SH-SY5Y (cell line): Measurements from ENCODE around the gene RPLP1.

Experiments used
- GATA2 ChIP-seq: IDR thresholded peaks from 2 replicates; pipeline ENCODE4 v1.6.1; 2011; ENCODE audit warnings: mild to moderate bottlenecking, low read depth, low read length
- GATA3 ChIP-seq: IDR thresholded peaks from 2 replicates; pipeline ENCODE4 v1.6.1; 2011; ENCODE audit warnings: low read depth, mild to moderate bottlenecking, low read length, moderate library complexity

GRCh38 chr15:69474291-69474690 is 21.7 kb downstream of the RPLP1 start:
- TF ChIP-seq GATA2 (no peak), GATA3 (no peak)
